HepG2 (cell line): ENCODE measurements around the gene NEBL. TPM values are rescaled to one million over a fixed set of nuclear protein-coding genes. Genes with fewer than 3 reads are reported as not detected.

Experiments
- ATAC-seq: fragments of 200-7000 bp; cut with Tn5 transposase; 3 replicates; pipeline ENCODE4 v1.9.1; 2020; ENCODE audit warnings: mild to moderate bottlenecking, moderate library complexity
- BruUV-seq: library from RNA; stranded (reverse); fragments of 400-500 nt; replicated peaks from 2 replicates; lab custom pipeline; 2021; lab: Mats Ljungman, UMichigan
- CTCF ChIA-PET: fragments of 300-600 bp; formaldehyde crosslinking; extraction: SDS; loops from one replicate; lab custom pipeline; 2021; ENCODE audit warnings: low total read pairs, inconsistent platforms, low intra/inter-chr PET ratio; lab: Yijun Ruan, JAX
- POLR2A ChIA-PET: fragments of 350-600 bp; sonication (Branson Sonifier 250); formaldehyde crosslinking; loops from one replicate; lab custom pipeline; 2020; ENCODE audit warnings: antibody characterized with exemption, inconsistent platforms; lab: Yijun Ruan, JAX
- DNase-seq: peaks from one replicate; pipeline ENCODE4 v3.0.0-alpha.2; 2015; ENCODE audit warnings: low spot score
- FAIRE-seq: peaks from 3 replicates; lab custom pipeline; 2011; peaks lifted over from hg19 to GRCh38; lab: Jason Lieb, UNC
- H2AFZ ChIP-seq: one replicate; pipeline ENCODE4 v1.6.1; 2011; ENCODE audit warnings: low read length, inconsistent platforms
- H3K27ac ChIP-seq: fragments of 300-600 bp; 3 replicates; pipeline ENCODE4 v1.8.0; 2011; ENCODE audit warnings: mixed run types, mild to moderate bottlenecking, mixed read lengths, low read length, inconsistent platforms; ENCODE audit not compliant: insufficient read depth; ENCODE audit errors: extremely low read length
- H3K27me3 ChIP-seq, 2 experiments: fragments of 200-600 bp in 1 of 2; 2 replicates in 1 of 2; 3 replicates in 1 of 2; pipeline versions ENCODE4 v1.6.0 to v1.8.0; 2011; ENCODE audit warnings: low read length in 2 of 2, mild to moderate bottlenecking in 2 of 2, moderate library complexity in 2 of 2, inconsistent platforms in 1 of 2; ENCODE audit not compliant: insufficient read depth in 2 of 2, control insufficient read depth in 1 of 2
- H3K36me3 ChIP-seq, 2 experiments: fragments of 200-600 bp in 1 of 2; replicated peaks in 1 of 2; 2 replicates in 1 of 2; 3 replicates in 1 of 2; pipeline versions ENCODE4 v1.5.1 to v1.8.0; 2011; ENCODE audit warnings: low read length in 2 of 2, inconsistent platforms in 1 of 2; ENCODE audit not compliant: insufficient read depth in 2 of 2, control insufficient read depth in 1 of 2
- H3K4me1 ChIP-seq: 2 replicates; pipeline ENCODE4 v1.5.1; 2012; ENCODE audit warnings: low read length, inconsistent platforms; ENCODE audit not compliant: insufficient read depth
- H3K4me2 ChIP-seq: 2 replicates; pipeline ENCODE4 v1.6.0; 2011; ENCODE audit warnings: low read depth, low read length, inconsistent platforms
- H3K4me3 ChIP-seq, 3 experiments: fragments of 200-600 bp in 1 of 3; sonication (generic), shearing (Covaris generic) in 1 of 3; replicated peaks in 1 of 3; 2 replicates each; pipeline ENCODE4 v1.5.1; 2011 to 2016; ENCODE audit warnings: low read length in 3 of 3, inconsistent platforms in 2 of 3, low read depth in 2 of 3, mild to moderate bottlenecking in 2 of 3, control low read depth in 1 of 3, mixed read lengths in 1 of 3; ENCODE audit not compliant: insufficient read depth in 1 of 3
- H3K79me2 ChIP-seq: one replicate; pipeline ENCODE4 v1.6.1; 2011; ENCODE audit warnings: low read length, inconsistent platforms; ENCODE audit not compliant: insufficient read depth
- H3K9ac ChIP-seq: 2 replicates; pipeline ENCODE4 v1.6.0; 2011; ENCODE audit warnings: mild to moderate bottlenecking, low read depth, low read length, inconsistent platforms; ENCODE audit not compliant: insufficient read depth
- H3K9me3 ChIP-seq: 2 replicates; pipeline ENCODE4 v1.5.1; 2012; ENCODE audit warnings: mild to moderate bottlenecking, low read length
- H4K20me1 ChIP-seq: 2 replicates; pipeline ENCODE4 v1.6.0; 2011; ENCODE audit warnings: inconsistent platforms, mild to moderate bottlenecking, low read length, moderate library complexity; ENCODE audit not compliant: insufficient read depth
- GMEB2 ChIP-seq: IDR thresholded peaks from 2 replicates; pipeline ENCODE4 v1.6.1; 2016; ENCODE audit warnings: missing biosample characterization, missing genetic modification reagents, low read depth
- HDAC1 ChIP-seq: sonication (generic); formaldehyde crosslinking; IDR thresholded peaks from 2 replicates; pipeline ENCODE4 v1.5.1; 2020; ENCODE audit warnings: mild to moderate bottlenecking, missing genetic modification reagents
- SMYD3 ChIP-seq: sonication (generic); formaldehyde crosslinking; IDR thresholded peaks from 2 replicates; pipeline ENCODE4 v1.8.1; 2023; ENCODE audit warnings: mild to moderate bottlenecking, missing genetic modification reagents
- TEF ChIP-seq: sonication (generic); formaldehyde crosslinking; IDR thresholded peaks from 2 replicates; pipeline ENCODE4 v1.5.0; 2020; ENCODE audit warnings: missing genetic modification reagents
- ZBED4 ChIP-seq: sonication (generic); formaldehyde crosslinking; IDR thresholded peaks from 2 replicates; pipeline ENCODE4 v1.4.0; 2020; ENCODE audit warnings: missing genetic modification reagents, borderline replicate concordance
- ZFP41 ChIP-seq: sonication (generic); formaldehyde crosslinking; IDR thresholded peaks from 2 replicates; pipeline ENCODE4 v1.4.0; 2020; ENCODE audit warnings: mild to moderate bottlenecking, missing genetic modification reagents, borderline replicate concordance
- ZNF225 ChIP-seq: sonication (generic); formaldehyde crosslinking; IDR thresholded peaks from 2 replicates; pipeline ENCODE4 v1.4.0; 2020; ENCODE audit warnings: mild to moderate bottlenecking, missing genetic modification reagents
- ZNF407 ChIP-seq: sonication (generic); formaldehyde crosslinking; IDR thresholded peaks from one replicate; pipeline ENCODE4 v1.5.1; 2020; ENCODE audit warnings: mild to moderate bottlenecking, missing genetic modification reagents; ENCODE audit errors: not compliant biosample characterization
- WGBS: methylation state at CpG from one replicate; pipeline ENCODE4 v1.1.6; 2017; ENCODE audit warnings: low lambda C conversion rate; 5-methylcytosine and 5-hydroxymethylcytosine counted together
- in situ Hi-C: cut with HindIII; loops from 2 replicates; pipeline ENCODE4 v1.10.0; 2017; ENCODE audit warnings: low pct_unique_long_range_greater_than_20kb; ENCODE audit not compliant: extremely low pct_ligation_motif_present
- intact Hi-C: fragments of 100-400 bp; cut with micrococcal nuclease; formaldehyde crosslinking; loops from one replicate; pipeline ENCODE4 v1.10.0; 2022; ENCODE audit not compliant: unreplicated experiment
- polyA plus RNA-seq, 8 experiments: library from polyadenylated mRNA; depleted of rRNA in 3 of 8; stranded (reverse) in 7 of 8; unstranded in 1 of 8; fragments of >200 nt; fragmentation: Illumina TruSeq in 4 of 8; extraction: Trizol in 4 of 8; gene quantifications; 2 replicates each; pipeline versions ENCODE4 v1.2.1 to v1.2.3, GENCODE V29; 2011 to 2016; ENCODE audit warnings: low read depth in 4 of 8, missing spikeins in 1 of 8, mixed read lengths in 1 of 8; ENCODE audit not compliant: insufficient read depth in 1 of 8
- total RNA-seq, 5 experiments: library from RNA; depleted of rRNA; stranded (reverse); fragments of >200 nt; fragmentation: Illumina TruSeq; extraction: Trizol; gene quantifications; 2 replicates each; pipeline ENCODE4 v1.2.3, GENCODE V29; 2016; ENCODE audit warnings: low read depth in 1 of 5

NEBL gene
- total and polyA plus RNA-seq, 2 of the 13 experiments (the other 11 are each of a cell fraction or from before 2014, with no cell fraction given) = not detected

GRCh38 chr10:20935301-20935700, 38.2 kb upstream of the NEBL start:
- no peak for ATAC-seq
- Histone ChIP-seq H3K9me3 (no peaks in the 10 kb centered on the region), H3K36me3 (no peaks in the 10 kb centered on the region), H3K4me2 (no peak overlapping the region), H3K27me3 (no peaks in the 10 kb centered on the region; a peak in 1 of 5 replicates), H4K20me1 (no peaks in the 10 kb centered on the region), H3K27ac (no peak overlapping the region), H3K9ac (no peak overlapping the region), H3K4me1 (no peaks in the 10 kb centered on the region), H2AFZ (no peak overlapping the region), H3K4me3 (no peak overlapping the region), H3K79me2 (no peaks in the 10 kb centered on the region)
- POLR2A ChIA-PET = no interaction called here
- intact Hi-C loops = no loop called here
- in situ Hi-C loops = no loop called here
- BruUV-seq = no TSS peak
- 9% methylated on average over 8 of the region's 8 CpGs for WGBS
- no peak for TF ChIP-seq ZFP41 (CRISPR knock-in tag)
- TF ChIP-seq TEF (CRISPR knock-in tag) = no peak
- TF ChIP-seq SMYD3 (CRISPR knock-in tag) = no peak
- no peak for TF ChIP-seq ZNF407 (CRISPR knock-in tag)
- no peak for TF ChIP-seq ZBED4 (CRISPR knock-in tag)
- no peak for TF ChIP-seq ZNF225 (CRISPR knock-in tag)
- no peak for TF ChIP-seq HDAC1 (CRISPR knock-in tag)
- no peak for TF ChIP-seq GMEB2 (CRISPR knock-in tag)
- DNase-seq = no peak
- FAIRE-seq = no peak
- CTCF ChIA-PET = no interaction called here
